Mesenteric fat pad (tissue), 1 donor: ENCODE measurements around the gene CETP. TPM values are rescaled to one million over a fixed set of nuclear protein-coding genes. Genes with fewer than 3 reads are reported as not detected.
"Not testable (repeated sequence)": the region's sequence is repeated elsewhere in the genome, so short reads cannot be mapped to it uniquely, and the experiment has no call there.

Experiments
- DNase-seq: peaks from one replicate; pipeline ENCODE4 v3.0.0-alpha.2; 2020; ENCODE audit warnings: low spot score
- total RNA-seq: library from RNA; stranded (reverse); fragmentation: NEBNext Ultra II Directional; extraction: Animal tissue kit (Norgen Biotek cat#: 25700); gene quantifications from one replicate; pipeline ENCODE4 v1.2.1, GENCODE V29; 2021
- donor health status: DM: yes; HTN: yes; CAD: no.

CETP gene
- total RNA-seq, 1 donor from 2014 or later = 6.4 TPM

GRCh38 chr16:56953006-56953405 lies 8.7 kb upstream of the CETP start:
- peak; percentile 49 for DNase-seq

DNA sequence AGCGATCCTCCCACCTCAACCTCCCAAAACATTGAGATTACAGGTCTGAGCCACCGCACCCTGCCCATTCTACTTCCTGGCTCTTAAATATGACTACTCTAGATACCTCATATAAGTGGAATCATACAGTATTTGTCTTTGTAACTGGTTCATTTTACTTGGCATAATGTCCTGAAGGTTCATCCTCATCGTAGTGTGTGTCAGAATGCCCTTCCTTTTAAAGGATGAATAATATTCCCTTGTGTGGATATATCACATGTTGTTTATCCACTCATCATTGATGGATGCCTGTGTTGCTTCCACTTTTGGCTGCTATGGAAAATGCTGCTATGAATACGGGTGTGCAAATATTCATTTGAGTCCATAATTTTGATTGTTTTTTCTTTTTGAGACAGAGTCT lies 5.7 kb upstream of the CETP start:
- DNase-seq = peak; percentile 28

- peak; percentile 22 for DNase-seq
Measured at GRCh38 chr16:56956756-56957155, 5.0 kb upstream of the CETP start.

DNA sequence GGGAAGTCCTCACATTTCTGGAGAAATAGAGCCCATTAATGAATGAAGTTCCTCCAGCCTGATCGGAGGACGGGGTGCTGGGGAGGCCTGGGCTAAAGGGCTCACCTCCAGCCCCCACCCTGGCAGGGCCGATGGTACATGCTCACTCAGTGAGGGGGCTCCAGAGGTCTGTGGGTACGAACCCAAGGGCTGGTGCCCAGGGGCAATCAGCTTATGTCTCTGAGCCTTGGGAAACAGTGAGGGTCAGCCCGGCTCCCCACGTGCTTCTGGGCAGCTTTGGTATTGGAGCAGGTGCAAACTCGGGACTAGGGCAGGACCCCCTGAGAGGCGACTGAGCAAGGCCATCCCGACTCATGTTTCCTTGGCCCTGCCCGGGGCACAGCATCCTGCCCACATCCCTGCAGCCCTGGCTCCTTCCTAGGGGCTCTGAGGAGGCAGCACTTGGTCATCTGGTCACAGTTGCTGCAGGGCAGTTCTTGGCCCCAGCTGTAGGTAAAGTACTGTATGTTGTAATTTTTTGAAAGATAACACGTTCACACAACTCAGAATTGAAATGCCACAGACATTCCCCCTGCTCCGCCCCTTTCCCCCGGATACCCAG lies 969 bp upstream of the CETP start:
- DNase-seq = no peak

GRCh38 chr16:56961386-56961785 lies 364 bp upstream of the CETP start:
- DNase-seq = no peak

GRCh38 chr16:56964243-56965148 lies 2.7 kb downstream of the CETP start:
- peak; percentile 95 for DNase-seq

- no peak for DNase-seq
Measured at GRCh38 chr16:56965149-56966092, 3.7 kb downstream of the CETP start.

GRCh38 chr16:56966093-56966475 lies 4.3 kb downstream of the CETP start:
- no peak for DNase-seq

GRCh38 chr16:56967733-56968132 lies 6.0 kb downstream of the CETP start:
- no peak for DNase-seq

GRCh38 chr16:56969769-56970168 lies 8.0 kb downstream of the CETP start:
- no peak for DNase-seq

DNA sequence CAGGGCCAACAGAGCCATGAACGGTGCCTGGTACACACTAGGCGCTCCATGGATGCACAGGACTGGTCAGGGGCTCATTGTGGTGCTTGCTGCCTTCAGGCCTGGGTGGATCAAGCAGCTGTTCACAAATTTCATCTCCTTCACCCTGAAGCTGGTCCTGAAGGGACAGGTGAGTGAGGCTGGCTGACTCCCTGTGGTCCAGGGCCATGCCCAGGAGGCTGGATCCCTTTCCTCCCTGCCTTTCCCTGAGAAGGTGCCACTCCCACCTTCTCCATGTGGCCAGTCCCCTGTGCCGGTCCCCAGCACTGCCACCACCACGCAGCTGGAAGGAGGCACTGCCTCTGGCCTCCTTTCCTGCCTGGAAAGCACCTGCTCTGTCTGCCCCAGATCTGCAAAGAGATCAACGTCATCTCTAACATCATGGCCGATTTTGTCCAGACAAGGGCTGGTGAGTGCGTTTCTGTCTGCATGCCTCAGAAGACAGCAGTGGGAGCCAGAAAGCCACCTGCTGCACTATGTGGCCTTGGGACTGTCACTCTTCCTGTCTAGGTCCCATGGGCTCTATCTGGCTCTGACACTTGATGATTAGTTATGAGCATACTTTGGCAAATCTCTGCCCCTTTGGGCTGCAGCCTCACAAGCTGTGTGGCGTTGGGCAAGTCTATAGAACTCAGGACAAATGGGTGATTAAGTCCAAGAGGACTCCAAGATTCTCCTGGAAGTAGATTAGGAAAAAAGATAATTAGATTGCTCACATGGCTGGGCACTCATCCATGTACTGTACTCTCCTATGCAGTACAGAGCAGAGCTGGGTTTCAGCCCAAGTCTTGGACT lies 9.4 kb downstream of the CETP start:
- DNase-seq = no peak

DNA sequence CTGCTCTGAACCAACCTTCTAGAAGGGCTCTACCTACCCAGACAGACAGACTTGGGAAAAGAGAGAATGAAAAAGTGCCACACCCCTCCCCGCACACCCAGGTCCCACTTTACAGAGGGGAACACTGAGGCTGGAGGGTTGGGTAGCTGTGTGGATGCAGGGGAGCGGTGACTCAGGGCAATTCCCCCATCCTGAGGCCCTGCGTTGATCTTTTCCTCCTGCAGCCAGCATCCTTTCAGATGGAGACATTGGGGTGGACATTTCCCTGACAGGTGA lies 10.0 kb downstream of the CETP start:
- DNase-seq = no peak

DNA sequence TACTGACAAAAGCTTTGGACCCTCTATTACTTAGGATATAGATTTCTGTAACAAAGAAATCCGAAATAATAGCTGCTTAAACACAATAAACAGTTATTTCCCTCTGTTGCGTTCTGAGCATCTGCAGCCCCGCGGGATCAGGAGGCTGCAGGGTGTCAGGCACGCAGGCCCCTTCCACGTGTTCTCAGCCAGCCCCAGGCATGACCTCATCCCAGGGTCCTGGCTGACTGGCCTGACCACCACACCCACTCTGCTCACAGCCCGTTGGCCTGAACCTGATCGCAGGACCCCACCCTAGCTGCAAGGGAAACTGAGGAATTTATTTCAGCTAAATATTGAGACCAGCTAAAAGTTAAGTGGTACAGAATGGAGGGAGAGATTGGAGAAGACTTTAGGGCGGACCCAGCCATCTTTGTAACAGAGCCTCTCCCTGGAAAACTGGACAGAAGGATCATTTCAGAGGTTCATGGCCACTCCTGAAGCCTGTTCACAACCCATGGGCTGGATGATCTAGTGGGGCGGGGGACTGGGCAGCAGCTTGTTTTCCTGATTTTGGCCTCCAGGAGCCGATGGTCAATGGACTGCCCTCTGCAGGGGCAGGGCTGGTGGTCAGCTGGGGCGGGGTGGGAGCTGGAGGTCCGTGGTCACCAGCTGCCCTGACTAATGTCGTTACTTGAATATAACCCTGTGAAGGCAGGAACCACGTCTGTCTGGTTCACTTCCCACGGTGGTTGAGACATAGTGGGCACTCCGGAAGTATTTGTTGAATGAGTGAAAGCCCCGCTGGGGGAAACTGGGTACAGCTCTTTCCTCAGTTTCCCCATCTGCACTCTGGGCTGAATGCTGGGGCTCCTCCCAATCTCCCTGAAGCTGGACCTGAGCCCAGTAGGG lies 10.9 kb downstream of the CETP start:
- DNase-seq = no peak

DNA sequence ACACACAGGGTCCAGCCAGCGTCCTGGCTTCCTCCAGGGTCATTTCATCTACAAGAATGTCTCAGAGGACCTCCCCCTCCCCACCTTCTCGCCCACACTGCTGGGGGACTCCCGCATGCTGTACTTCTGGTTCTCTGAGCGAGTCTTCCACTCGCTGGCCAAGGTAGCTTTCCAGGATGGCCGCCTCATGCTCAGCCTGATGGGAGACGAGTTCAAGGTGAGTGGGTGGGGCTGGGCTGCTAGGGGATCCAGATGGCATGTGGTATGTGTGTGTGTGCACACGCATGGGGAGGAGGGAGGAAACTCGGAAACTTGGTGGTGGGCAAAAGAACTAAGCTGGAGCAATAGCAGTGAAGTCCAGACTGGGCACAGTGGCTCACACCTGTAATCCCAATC lies 11.5 kb downstream of the CETP start:
- no peak for DNase-seq

DNA sequence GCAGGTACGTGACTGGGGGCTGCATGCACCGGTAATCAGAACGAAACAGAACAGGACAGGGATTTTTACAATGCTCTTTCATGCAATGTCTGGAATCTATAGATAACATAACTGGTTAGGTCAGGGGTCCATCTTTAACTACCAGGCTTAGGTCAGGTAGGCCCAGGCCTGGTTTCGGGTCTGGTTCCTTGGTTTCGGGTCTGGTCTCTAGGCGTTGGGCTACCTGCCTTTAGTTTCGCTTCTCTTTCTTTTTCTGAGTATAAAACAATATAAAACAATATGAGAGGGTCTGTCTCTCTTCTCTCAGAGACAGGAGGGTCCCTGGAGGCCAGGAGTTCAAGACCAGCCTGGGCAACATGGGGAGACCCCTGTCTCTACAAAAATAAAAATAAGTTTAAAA lies 12.1 kb downstream of the CETP start:
- DNase-seq = not testable (repeated sequence)

DNA sequence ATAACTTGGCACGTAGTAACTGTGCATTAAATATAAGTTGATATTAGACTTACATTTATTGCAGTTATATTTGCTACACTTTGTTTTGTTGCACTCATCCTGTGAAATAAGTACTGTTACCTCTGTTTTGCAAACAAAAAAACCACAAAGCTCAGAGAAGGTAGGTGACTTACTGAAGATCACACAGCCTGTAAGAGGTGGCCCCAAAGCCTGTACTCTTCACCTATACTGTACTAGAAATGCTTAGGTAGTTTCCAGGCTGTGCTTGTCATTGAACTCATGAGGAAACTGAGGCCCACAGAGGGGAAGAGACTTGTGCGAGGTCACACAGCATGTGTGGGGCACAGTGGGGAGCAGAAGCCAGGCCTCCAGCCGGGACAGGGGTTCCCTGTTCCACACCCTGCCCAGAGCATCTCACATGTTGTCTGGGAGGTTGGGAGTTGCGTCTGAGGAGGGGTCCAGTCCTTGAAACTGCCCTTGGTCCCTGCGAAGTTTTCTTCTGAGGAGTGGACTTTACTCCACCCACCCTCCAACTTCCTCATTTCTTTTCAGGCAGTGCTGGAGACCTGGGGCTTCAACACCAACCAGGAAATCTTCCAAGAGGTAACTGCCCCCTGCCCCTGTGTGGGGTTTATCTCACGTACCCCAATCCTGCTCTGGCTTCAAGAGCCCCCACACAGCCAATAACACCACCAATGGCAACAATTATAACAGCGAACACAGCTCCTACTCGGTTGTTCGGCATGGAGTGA lies 13.0 kb downstream of the CETP start:
- DNase-seq = no peak

- no peak for DNase-seq
Measured at GRCh38 chr16:56975714-56976113, 14.0 kb downstream of the CETP start.

GRCh38 chr16:56977216-56977615 lies 15.5 kb downstream of the CETP start:
- no peak for DNase-seq

- no peak for DNase-seq
Measured at GRCh38 chr16:56977823-56978430, 16.2 kb downstream of the CETP start.
